ENCODE data around the gene SULT1A3. TPM values are rescaled to one million over a fixed set of nuclear protein-coding genes. Genes with fewer than 3 reads are reported as not detected.

The SULT1A3 gene
- total RNA-seq, 1 experiment from 2014 or later = 23.5 TPM

DNA sequence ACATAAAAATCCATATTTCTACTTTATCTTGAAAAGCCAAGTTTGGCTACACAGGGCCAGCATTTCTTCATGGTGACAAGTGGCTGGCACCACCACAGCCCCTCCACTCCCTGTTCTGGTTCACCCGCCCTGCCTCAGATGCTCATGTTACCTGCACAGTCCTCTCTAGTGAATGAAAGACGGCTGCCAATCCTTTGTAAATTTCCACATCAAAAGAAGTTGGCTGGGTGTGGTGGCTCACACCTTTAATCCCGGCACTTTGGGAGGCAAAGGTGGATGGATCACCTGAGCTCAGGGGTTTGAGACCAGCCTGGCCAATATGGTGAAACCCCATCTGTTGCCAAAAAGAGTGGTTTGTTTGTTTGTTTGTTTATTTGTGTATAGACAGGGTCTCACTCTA is 35.5 kb upstream of the SULT1A3 start:
- no peak overlapping the region for H3K4me2 ChIP-seq (ENCODE audit: low read length)
- H3K4me3 ChIP-seq (replicated peaks in 1 of 2; ENCODE audit: low read depth in 1 of 2, low read length in 2 of 2) = no peak overlapping the region
- ATAC-seq (peak; percentile 27; the same call in 1 of the 2 replicates), DNase-seq (ENCODE audit: low read depth, low spot score) (no peak)
- CTCF ChIA-PET = no interaction called here
- H3K9ac ChIP-seq (ENCODE audit: low read length) = no peak overlapping the region
- BruUV-seq (replicated peaks) = no TSS peak
- no peaks in the 10 kb centered on the region for H3K36me3 ChIP-seq (ENCODE audit: control insufficient read depth in 1 of 2, insufficient read depth in 2 of 2, low read length in 2 of 2)
- no peaks in the 10 kb centered on the region for H3K9me3 ChIP-seq (ENCODE audit: control insufficient read depth in 1 of 2, insufficient read depth in 1 of 2, low read depth in 1 of 2, low read length in 2 of 2)
- no peaks in the 10 kb centered on the region for H3K27me3 ChIP-seq (ENCODE audit: insufficient read depth, low read length)
- no peaks in the 10 kb centered on the region for H3K9me2 ChIP-seq (ENCODE audit: insufficient read depth)
- POLR2A ChIA-PET = no interaction called here
- H3K79me2 ChIP-seq (ENCODE audit: insufficient read depth, low read length) = no peaks in the 10 kb centered on the region
- intact Hi-C loops (cut with micrococcal nuclease) = no loop called here
- H2AFZ ChIP-seq (ENCODE audit: low read depth, low read length, poor library complexity, severe bottlenecking) = no peak overlapping the region
- H3K27ac ChIP-seq (ENCODE audit: low read depth, low read length) = no peak overlapping the region
- peaks cover 2 to 5% of the 10 kb centered on the region in 2 experiments; a peak in 3 of 4 replicates for H3K4me1 ChIP-seq (ENCODE audit: control insufficient read depth in 1 of 2, insufficient read depth in 2 of 2, low read length in 2 of 2)
- TF ChIP-seq CEBPB (IDR thresholded peaks at IDR 0.05; ENCODE audit: low read depth) (no peak), EZH2phosphoT487 (IDR thresholded peaks at IDR 0.05; ENCODE audit: borderline replicate concordance) (no peak), SRF (IDR thresholded peaks at IDR 0.05; ENCODE audit: low read depth) (no peak), SIN3A (IDR thresholded peaks at IDR 0.05; ENCODE audit: low read depth) (no peak), YY1 (IDR thresholded peaks at IDR 0.05; ENCODE audit: extremely low read depth, insufficient replicate concordance, low read depth, low read length) (no peak), TCF7L2 (IDR thresholded peaks at IDR 0.05; ENCODE audit: borderline replicate concordance, extremely low read depth, insufficient read depth, insufficient read length) (no peak), ZNF274 (IDR thresholded peaks at IDR 0.05; ENCODE audit: low read depth, low read length) (no peak), ELF1 (IDR thresholded peaks at IDR 0.05; ENCODE audit: borderline replicate concordance, low read depth) (no peak), POLR2AphosphoS5 (IDR thresholded peaks at IDR 0.05; ENCODE audit: low read depth, low read length) (no peak), EZH2 (IDR thresholded peaks at IDR 0.05) (no peak)
- TF ChIP-seq, protein P1, sequence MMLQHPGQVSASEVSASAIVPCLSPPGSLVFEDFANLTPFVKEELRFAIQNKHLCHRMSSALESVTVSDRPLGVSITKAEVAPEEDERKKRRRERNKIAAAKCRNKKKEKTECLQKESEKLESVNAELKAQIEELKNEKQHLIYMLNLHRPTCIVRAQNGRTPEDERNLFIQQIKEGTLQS (IDR thresholded peaks at IDR 0.05) = no peak
- TF ChIP-seq, protein P2, sequence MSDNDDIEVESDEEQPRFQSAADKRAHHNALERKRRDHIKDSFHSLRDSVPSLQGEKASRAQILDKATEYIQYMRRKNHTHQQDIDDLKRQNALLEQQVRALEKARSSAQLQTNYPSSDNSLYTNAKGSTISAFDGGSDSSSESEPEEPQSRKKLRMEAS (IDR thresholded peaks at IDR 0.05) = no peak
- TF ChIP-seq, protein P3, sequence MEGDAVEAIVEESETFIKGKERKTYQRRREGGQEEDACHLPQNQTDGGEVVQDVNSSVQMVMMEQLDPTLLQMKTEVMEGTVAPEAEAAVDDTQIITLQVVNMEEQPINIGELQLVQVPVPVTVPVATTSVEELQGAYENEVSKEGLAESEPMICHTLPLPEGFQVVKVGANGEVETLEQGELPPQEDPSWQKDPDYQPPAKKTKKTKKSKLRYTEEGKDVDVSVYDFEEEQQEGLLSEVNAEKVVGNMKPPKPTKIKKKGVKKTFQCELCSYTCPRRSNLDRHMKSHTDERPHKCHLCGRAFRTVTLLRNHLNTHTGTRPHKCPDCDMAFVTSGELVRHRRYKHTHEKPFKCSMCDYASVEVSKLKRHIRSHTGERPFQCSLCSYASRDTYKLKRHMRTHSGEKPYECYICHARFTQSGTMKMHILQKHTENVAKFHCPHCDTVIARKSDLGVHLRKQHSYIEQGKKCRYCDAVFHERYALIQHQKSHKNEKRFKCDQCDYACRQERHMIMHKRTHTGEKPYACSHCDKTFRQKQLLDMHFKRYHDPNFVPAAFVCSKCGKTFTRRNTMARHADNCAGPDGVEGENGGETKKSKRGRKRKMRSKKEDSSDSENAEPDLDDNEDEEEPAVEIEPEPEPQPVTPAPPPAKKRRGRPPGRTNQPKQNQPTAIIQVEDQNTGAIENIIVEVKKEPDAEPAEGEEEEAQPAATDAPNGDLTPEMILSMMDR (IDR thresholded peaks at IDR 0.05 in 2 of 3, conservative IDR thresholded peaks at IDR 0.05 in 1 of 3; ENCODE audit: borderline replicate concordance in 1 of 3, insufficient read depth in 1 of 3, low read depth in 2 of 3, low read length in 2 of 3) = no peak
- H4K20me1 ChIP-seq (ENCODE audit: insufficient read depth) = no peaks in the 10 kb centered on the region
- RAD21 ChIA-PET (ENCODE audit: low non-redundant PET in 1 of 2, low total read pairs in 2 of 2, uncharacterized antibody in 2 of 2, unreplicated experiment in 2 of 2) = no interaction called here
